A673 (cell line): Measurements from ENCODE around the gene ADGRB2.

Experiments
- CTCF ChIP-seq: fragments of 300-800, 200-600 bp; sonication (generic); conservative IDR thresholded peaks from 2 replicates; pipeline ENCODE4 v1.5.1; 2017; ENCODE audit warnings: low read depth, mild to moderate bottlenecking, antibody characterized with exemption, low read length, moderate library complexity, mixed read lengths
- EZH2 ChIP-seq: fragments of 200-600 bp; sonication (generic); IDR thresholded peaks from 2 replicates; pipeline ENCODE4 v1.6.1; 2017; ENCODE audit warnings: borderline replicate concordance, low read depth, mild to moderate bottlenecking, mixed read lengths, antibody characterized with exemption, low read length; ENCODE audit not compliant: poor library complexity, severe bottlenecking

- TF ChIP-seq CTCF (no peak), EZH2 (no peak)
Measured at GRCh38 chr1:31752952-31753475, 11.1 kb downstream of the ADGRB2 start.
